GM21360 (cell line): Measurements from ENCODE around the gene GHRH.

Experiments
- ATAC-seq: cut with Tn5 transposase; IDR thresholded peaks from one replicate; pipeline ENCODE4 v1.9.1; 2021; ENCODE audit warnings: mild to moderate bottlenecking, moderate library complexity; ENCODE audit not compliant: unreplicated experiment

The GHRH gene

DNA sequence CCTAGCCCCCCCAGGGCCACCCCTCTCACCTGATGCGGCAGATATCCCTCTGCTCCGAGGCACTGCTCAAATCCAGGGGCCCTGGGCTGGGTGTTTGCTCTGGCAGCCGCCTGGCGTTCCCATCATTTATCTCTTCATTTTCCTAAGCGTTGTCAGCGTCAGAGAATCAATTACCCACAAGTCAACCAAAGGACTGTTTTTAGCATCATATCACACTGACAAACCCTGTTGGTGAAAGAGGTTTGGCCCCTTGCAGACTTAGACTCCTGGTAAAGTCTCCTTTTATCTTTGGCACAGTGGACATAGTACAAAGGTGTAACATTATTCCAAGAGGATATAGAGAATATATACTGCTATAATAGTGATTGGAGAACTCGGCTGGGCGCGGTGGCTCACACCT is at the start of gene GHRH:
GHRH (minus strand) TSS at position 101 of the 400 bp plus-strand sequence. CDS start 4,925 bp downstream, outside the sequence.
- ATAC-seq: no peak

- ATAC-seq: no peak
These were observed 49.3 kb upstream of the GHRH start for GRCh38 chr20:37310951-37311350.

DNA sequence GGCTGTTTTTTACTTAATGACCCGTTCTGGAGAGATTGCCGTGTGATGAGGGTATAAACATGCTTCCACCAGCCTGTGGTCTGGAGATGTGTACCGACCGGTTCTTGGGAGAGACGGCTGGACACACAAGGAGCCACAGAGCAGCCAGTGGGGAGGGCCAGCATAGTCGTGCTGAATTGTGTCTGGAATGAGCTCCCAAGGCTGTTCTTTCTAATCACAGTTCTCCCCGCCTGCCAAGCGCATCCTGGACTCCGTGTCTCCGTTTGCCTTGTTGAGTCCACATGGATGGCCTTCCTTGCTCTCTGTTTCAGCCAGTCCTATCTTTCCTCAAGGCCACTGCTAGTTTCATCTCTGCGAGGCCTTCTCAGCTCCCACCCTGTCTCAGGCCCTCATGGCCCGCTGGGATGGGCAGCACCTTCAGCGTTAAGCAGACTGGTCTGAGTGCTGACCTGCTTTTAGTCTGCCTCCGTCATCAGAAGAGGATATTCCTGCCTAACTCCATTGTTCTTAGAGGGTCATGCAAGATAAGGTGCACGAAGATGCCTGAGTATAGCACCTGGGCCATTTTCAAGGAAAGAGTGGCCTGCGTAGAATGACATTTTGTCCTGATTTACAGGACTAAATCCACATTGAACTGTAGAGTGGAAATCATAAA is 48.4 kb upstream of the GHRH start:
- ATAC-seq: no peak

GRCh38 chr20:37309290-37309689 is 47.7 kb upstream of the GHRH start:
- no peak for ATAC-seq

DNA sequence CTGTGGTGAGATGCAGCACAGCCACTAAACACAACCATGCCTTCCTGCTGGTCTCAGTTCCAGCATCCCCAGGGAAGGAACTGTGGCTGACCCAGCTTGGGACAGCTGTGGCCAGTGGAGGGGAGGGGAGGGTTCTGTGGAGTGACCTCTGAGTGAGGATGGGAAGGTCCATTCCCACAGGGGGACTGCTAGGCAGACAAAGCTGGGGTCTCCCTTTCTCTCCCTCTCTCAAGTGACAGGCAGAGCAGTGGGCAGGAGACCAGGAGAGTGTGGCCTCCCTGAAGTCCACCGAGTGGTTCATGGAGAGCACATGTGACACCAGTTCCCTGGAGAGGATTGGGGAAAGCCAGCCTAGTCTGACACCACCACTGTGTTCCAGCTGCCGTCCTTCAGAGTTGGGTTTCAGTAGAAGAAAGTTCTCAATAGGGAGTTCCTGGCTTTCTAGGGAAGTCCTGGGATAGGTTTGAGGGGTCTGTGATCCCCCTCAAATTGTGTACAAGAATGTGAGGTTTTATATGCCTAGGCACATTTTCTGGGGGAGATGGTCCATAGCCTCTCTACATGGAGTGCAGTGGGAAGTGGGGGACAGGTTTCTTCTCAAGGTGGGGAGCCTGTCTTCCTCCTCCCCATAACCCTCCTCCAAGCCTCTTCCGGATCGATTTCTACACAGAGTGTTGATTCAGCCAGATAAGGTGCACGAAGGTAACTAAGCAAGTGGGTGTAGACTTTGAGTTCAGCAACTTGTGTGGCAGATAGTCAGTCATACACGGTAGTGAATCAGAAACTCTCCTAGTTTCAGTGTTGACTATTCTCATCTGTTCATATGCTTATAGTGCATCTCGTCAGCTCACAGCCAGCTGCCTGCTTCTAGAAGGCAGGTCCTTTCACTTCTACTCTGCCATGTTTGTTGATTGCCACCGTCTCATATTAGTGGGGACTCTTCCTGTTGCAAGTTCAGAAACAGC is 46.8 kb upstream of the GHRH start:
- peak; percentile 84 for ATAC-seq

DNA sequence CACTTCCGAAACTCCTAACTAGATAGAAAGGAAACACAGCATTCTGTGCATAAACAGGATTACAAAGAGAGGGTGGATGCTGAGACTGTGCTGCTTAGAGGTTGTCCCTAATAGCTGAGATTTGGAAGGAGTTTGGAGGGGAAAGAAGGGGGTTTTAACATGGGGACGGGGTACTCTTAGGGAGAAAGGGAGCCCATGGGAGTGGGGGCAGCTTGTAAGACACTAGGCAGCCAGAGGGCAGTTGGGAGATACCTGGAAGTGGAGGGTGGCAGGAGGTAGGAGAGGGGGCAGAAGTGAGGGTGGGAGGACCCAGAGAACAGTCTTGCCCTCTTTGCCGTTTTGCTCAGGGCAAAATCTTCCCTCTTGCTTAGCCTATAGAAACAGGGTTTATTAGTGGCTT is 44.2 kb upstream of the GHRH start:
- ATAC-seq: no peak

GRCh38 chr20:37305079-37305478 is 43.5 kb upstream of the GHRH start:
- ATAC-seq: no peak

GRCh38 chr20:37303637-37304036 is 42.0 kb upstream of the GHRH start:
- no peak for ATAC-seq

GRCh38 chr20:37302981-37303380 is 41.4 kb upstream of the GHRH start:
- no peak for ATAC-seq

DNA sequence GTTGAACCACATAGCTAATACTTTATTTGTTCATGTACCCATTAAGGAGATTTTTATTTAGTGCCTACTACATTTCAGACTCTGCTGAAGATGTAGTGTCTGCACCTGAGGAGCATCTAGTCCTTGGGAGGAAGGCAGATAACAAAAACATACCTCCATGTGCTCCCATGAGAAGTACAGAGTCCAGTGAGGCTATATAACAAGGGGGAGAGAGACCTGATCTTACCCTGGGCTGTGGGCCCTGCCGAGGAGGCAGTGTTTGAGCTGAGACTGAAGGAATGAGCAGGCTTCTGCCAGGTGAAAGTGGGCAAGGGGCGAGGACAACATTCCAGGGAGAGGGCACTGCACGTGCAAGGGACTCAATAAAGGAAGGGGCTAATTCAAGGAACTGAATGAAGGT is 39.9 kb upstream of the GHRH start:
- no peak for ATAC-seq

GRCh38 chr20:37301120-37301519 is 39.5 kb upstream of the GHRH start:
- ATAC-seq: no peak

DNA sequence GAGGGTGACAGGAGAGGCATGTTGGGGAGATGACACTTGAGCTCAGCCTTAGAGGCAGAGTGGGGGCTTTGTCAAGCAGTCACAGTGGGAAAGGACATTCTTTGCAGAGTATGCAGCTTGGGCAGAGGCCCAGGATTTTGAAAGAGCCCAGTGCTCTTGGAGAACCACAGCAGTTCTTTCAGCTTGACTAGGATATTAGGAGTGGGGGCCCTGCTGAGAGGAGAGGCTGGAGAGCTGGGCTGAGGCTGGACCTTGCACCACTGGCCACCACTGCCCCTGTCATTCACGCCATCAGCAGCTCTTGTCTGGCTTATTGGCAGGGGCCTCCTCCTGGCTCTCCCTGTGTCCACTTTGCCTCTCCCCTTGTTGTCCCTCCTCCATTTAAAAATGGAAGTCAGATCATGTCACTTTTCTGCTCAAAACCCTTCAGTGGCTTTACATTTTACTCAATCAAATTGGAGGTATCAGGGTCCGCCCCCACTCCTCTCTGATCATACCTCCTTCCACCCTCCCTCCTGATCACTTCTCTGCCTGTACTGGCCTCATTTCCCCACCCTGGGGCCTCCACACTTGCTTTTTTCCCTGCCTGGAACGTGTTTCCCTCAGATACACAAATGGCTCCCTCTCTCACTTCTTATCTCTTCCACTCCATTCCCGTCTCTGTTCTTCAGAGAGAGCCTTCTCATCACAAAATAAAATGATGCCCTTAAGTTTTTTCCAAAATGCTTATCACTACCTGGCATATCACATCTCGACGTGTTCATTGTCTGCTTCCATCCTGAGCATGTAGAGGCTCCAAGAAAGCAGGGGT is 38.3 kb upstream of the GHRH start:
- no peak for ATAC-seq

- ATAC-seq: no peak
These were observed 36.8 kb upstream of the GHRH start for GRCh38 chr20:37298190-37298939.

GRCh38 chr20:37297066-37297736 is 35.6 kb upstream of the GHRH start:
- no peak for ATAC-seq

DNA sequence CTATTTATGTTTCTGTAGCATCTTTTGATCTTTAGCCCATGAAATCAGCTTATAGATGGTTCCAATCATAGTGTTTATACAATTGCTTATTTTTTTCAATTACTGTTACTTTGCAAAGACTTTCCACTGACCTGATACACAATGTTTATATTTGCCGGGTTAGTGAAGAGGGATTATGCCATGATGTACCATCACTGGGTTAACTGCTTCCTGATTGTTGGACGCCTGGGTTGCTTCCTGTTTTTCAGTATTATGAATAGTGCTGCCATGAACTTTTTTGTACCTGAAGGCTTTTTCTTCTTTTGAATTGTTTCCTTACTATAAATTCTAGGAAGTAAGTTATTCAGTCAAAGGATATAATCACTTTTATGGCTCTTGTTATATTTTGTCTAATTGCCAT is 34.8 kb upstream of the GHRH start:
- no peak for ATAC-seq

DNA sequence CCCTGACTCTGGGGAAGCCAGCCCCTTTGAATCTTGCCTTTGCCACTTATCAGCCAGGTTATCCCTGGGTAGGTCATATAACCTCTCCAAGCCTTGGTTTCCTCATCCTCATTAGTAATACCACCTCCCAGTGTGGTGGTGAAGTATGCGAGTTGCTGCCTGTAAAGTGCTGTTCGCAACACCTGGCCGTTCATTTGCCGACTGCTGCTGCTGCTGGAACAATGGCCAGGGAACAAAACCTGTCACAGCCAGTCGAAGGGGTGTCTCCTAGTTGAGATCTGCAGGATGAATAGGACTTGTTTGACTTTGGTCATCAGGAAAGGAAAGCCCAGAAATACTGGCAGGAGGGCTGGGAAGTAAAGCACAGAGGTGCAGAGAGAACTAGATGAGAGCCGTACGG is 34.0 kb upstream of the GHRH start:
- no peak for ATAC-seq

GRCh38 chr20:37295001-37295400 is 33.4 kb upstream of the GHRH start:
- ATAC-seq: no peak

DNA sequence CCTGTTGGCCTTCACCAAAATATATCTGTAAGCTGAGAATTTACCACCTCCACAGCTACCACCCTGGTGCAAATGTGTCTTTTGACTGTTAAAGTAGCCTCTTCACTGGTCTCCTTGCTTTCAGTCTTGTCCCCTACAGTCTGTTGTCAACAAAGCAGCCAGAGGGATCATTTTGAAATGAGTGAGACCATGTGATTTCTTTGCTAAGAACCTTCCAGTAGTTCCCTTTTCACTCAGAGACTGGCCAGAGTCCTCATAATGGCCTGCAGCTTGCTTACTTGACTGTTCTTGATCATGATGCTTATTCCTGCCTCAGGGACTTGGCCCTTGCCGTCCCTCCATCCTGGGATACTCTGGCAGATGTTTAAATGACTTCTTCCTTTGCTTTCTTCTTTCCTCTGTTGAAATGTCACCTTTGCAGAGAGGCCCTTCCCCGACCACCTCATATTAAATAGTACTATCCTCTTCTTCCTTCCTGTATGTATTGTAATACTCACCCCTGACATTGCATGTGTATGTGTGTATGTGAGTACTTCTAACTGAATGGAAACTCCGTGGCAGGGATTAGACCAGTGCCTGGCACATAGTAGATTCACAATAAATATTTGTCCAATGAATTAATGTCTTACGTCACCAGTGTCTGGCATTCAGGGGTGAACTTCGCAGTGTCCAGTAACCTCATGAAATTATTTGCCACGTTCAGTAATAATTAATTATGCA is 32.8 kb upstream of the GHRH start:
- no peak for ATAC-seq

DNA sequence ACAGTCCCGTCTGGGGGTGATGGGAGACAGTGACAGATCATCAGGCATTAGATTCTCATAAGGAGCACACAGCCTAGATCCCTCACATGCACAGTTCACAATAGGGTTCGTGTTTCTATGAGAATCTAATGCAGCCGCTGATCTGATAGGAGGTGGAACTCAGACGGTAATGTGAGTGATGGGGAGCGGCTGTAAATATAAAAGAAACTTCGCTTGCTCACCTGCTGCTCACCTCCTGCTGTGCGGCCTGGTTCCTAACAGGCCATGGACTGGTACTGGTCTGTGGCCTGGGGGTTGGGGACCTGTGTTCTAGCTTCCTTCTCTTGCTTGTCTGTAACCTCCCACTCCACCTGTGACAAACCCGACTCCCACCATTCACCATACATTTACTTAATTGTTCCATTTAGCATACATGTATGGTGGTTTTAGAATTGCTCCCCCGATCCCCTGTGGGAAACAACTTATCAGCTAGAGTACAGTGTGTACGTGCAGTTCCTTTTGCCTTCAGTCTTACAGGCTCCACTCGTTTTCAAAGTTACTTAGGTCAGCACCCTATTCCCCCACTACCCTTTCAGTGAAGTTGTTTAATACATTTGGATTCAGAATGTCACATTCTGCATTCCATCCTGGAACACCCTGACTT is 31.8 kb upstream of the GHRH start:
- ATAC-seq: no peak
